Stimulated activated CD8-positive, alpha-beta memory T cell treated with anti-CD3 and anti-CD28 coated beads, Interleukin-4, amount 100 ng/mL, for 1 hour (primary cell): Measurements from ENCODE around the gene CDK14.

Source experiments
- DNase-seq, 2 donors: peaks; one replicate each; pipeline ENCODE4 v3.0.0-alpha.2; 2020; ENCODE audit warnings: low read depth in 2 of 2, low spot score in 1 of 2

The CDK14 gene

GRCh38 chr7:90835861-90836260 is 239.7 kb downstream of the CDK14 start:
- no peak for DNase-seq

- DNase-seq: no peak
Measured at GRCh38 chr7:90836937-90837336, 240.8 kb downstream of the CDK14 start.

- no peak for DNase-seq
Measured at GRCh38 chr7:90838799-90839198, 242.7 kb downstream of the CDK14 start.

GRCh38 chr7:90839316-90839715 is 243.2 kb downstream of the CDK14 start:
- no peak for DNase-seq

GRCh38 chr7:90839727-90840291 is 243.7 kb downstream of the CDK14 start:
- no peak for DNase-seq

GRCh38 chr7:90841759-90842429 is 245.8 kb downstream of the CDK14 start:
- DNase-seq: no peak

GRCh38 chr7:90842430-90842788 is 246.3 kb downstream of the CDK14 start:
- no peak for DNase-seq

GRCh38 chr7:90843472-90843871 is 247.4 kb downstream of the CDK14 start:
- DNase-seq: no peak

GRCh38 chr7:90844421-90844820 is 248.3 kb downstream of the CDK14 start:
- no peak for DNase-seq

GRCh38 chr7:90846192-90846591 is 250.1 kb downstream of the CDK14 start:
- DNase-seq: no peak

- no peak for DNase-seq
Measured at GRCh38 chr7:90850066-90850465, 253.9 kb downstream of the CDK14 start.

- no peak for DNase-seq
Measured at GRCh38 chr7:90850471-90850870, 254.3 kb downstream of the CDK14 start.

GRCh38 chr7:90853205-90853604 is 257.1 kb downstream of the CDK14 start:
- DNase-seq: no peak

- no peak for DNase-seq
Measured at GRCh38 chr7:90856351-90857070, 260.4 kb downstream of the CDK14 start.

GRCh38 chr7:90857603-90858002 is 261.5 kb downstream of the CDK14 start:
- no peak for DNase-seq

GRCh38 chr7:90858546-90858945 is 262.4 kb downstream of the CDK14 start:
- DNase-seq: no peak

GRCh38 chr7:90859521-90859920 is 263.4 kb downstream of the CDK14 start:
- no peak for DNase-seq

- DNase-seq: no peak
Measured at GRCh38 chr7:90864088-90864487, 268.0 kb downstream of the CDK14 start.

- no peak for DNase-seq
Measured at GRCh38 chr7:90869335-90869734, 273.2 kb downstream of the CDK14 start.

GRCh38 chr7:90876701-90877100 is 280.6 kb downstream of the CDK14 start:
- DNase-seq: no peak

- no peak for DNase-seq
Measured at GRCh38 chr7:90877201-90877600, 281.1 kb downstream of the CDK14 start.

GRCh38 chr7:90879924-90880323 is 283.8 kb downstream of the CDK14 start:
- no peak for DNase-seq

GRCh38 chr7:90886416-90886815 is 290.3 kb downstream of the CDK14 start:
- DNase-seq: no peak
